ENCODE results near the gene TMEM212. TPM values are rescaled to one million over a fixed set of nuclear protein-coding genes. Genes with fewer than 3 reads are reported as not detected.
A peak's percentile ranks its signal among the peaks of the same experiment; 100 is the strongest.

The TMEM212 gene
- total and polyA plus RNA-seq, 9 of the 15 experiments (the other 6 are each of a cell fraction or from before 2014, with no cell fraction given): not detected

GRCh38 chr3:171813897-171814460 is 29.2 kb upstream of the TMEM212 start (continued):
- TF ChIP-seq TOE1 (IDR thresholded peaks at IDR 0.05; ENCODE audit: borderline replicate concordance) (no peak), TOE1 (CRISPR knock-in tag; IDR thresholded peaks at IDR 0.05; ENCODE audit: borderline replicate concordance, low read depth) (no peak), MTF1 (CRISPR knock-in tag; IDR thresholded peaks at IDR 0.05; ENCODE audit: borderline replicate concordance) (no peak), PTRF (tag; IDR thresholded peaks at IDR 0.05) (no peak), CHCHD3 (CRISPR knock-in tag; IDR thresholded peaks at IDR 0.05) (no peak), BCL6 (CRISPR knock-in tag; IDR thresholded peaks at IDR 0.05) (no peak), ZNF121 (CRISPR knock-in tag; conservative IDR thresholded peaks at IDR 0.05) (no peak), NFIC (IDR thresholded peaks at IDR 0.05) (no peak), ZNF398 (CRISPR knock-in tag; IDR thresholded peaks at IDR 0.05) (no peak), NFE2L1 (tag; IDR thresholded peaks at IDR 0.05; ENCODE audit: borderline replicate concordance, low read depth) (no peak), BRF2 (IDR thresholded peaks at IDR 0.05; ENCODE audit: borderline replicate concordance, insufficient read depth, insufficient read length) (no peak), ZNF431 (CRISPR knock-in tag; IDR thresholded peaks at IDR 0.05) (no peak), PKNOX1 (IDR thresholded peaks at IDR 0.05) (peak; percentile 89), PCBP2 (IDR thresholded peaks at IDR 0.05; ENCODE audit: low read depth, low read length, poor library complexity, severe bottlenecking) (no peak), ZKSCAN3 (CRISPR knock-in tag; IDR thresholded peaks at IDR 0.05) (no peak), NR2C1 (IDR thresholded peaks at IDR 0.05) (no peak; the same call in 1 of the 2 replicates), NR2C1 (tag; IDR thresholded peaks at IDR 0.05) (peak; percentile 66; the same call in 1 of the 2 replicates), TCF15 (CRISPR knock-in tag; IDR thresholded peaks at IDR 0.05) (peak; percentile 72; the same call in 1 of the 2 replicates), SPI1 (IDR thresholded peaks at IDR 0.05; ENCODE audit: borderline replicate concordance, low read depth, low read length) (no peak), ZNF143 (CRISPR knock-in tag; IDR thresholded peaks at IDR 0.05) (no peak), PML (IDR thresholded peaks at IDR 0.05; ENCODE audit: low read length) (no peak), CREB3 (tag; conservative IDR thresholded peaks at IDR 0.05; ENCODE audit: low read depth) (no peak), FUS (optimal IDR thresholded peaks at IDR 0.05; ENCODE audit: low read depth, low read length) (no peak), MEF2D (tag; conservative IDR thresholded peaks at IDR 0.05; ENCODE audit: low read depth) (peak; percentile 73; the same call in 1 of the 2 replicates), SRSF9 (IDR thresholded peaks at IDR 0.05; ENCODE audit: borderline replicate concordance, low read depth, low read length) (no peak)
